H9 (cell line): ENCODE results near the gene EFCAB12. TPM values are rescaled to one million over a fixed set of nuclear protein-coding genes. Genes with fewer than 3 reads are reported as not detected.

Source experiments
- DNase-seq: peaks from one replicate; pipeline ENCODE4 v3.0.0-alpha.2; 2017
- H2AFZ ChIP-seq: one replicate; pipeline ENCODE4 v1.6.1; 2013; ENCODE audit warnings: mild to moderate bottlenecking, low read length, control low read depth, moderate library complexity
- H2AK5ac ChIP-seq: 2 replicates; pipeline ENCODE4 v1.6.1; 2013; ENCODE audit warnings: low read length, control low read depth, mixed read lengths; ENCODE audit not compliant: insufficient read length
- H2BK120ac ChIP-seq: one replicate; pipeline ENCODE4 v1.6.1; 2013; ENCODE audit warnings: low read depth, mild to moderate bottlenecking, low read length, control low read depth, inconsistent platforms; ENCODE audit not compliant: poor library complexity, severe bottlenecking
- H2BK12ac ChIP-seq: 2 replicates; pipeline ENCODE4 v1.6.1; 2013; ENCODE audit warnings: low read length, control low read depth, mixed read lengths, low read depth; ENCODE audit not compliant: insufficient read length
- H2BK15ac ChIP-seq: 2 replicates; pipeline ENCODE4 v1.6.1; 2013; ENCODE audit warnings: low read depth, low read length, control low read depth
- H2BK20ac ChIP-seq: one replicate; pipeline ENCODE4 v1.6.1; 2013; ENCODE audit warnings: low read depth, mild to moderate bottlenecking, low read length, control low read depth, inconsistent platforms; ENCODE audit not compliant: poor library complexity, severe bottlenecking
- H2BK5ac ChIP-seq: 2 replicates; pipeline ENCODE4 v1.6.1; 2013; ENCODE audit warnings: low read length, control low read depth, mixed read lengths; ENCODE audit not compliant: insufficient read length
- H3K14ac ChIP-seq: 2 replicates; pipeline ENCODE4 v1.6.1; 2013; ENCODE audit warnings: low read length, control low read depth; ENCODE audit not compliant: insufficient read depth
- H3K18ac ChIP-seq: 2 replicates; pipeline ENCODE4 v1.6.1; 2013; ENCODE audit warnings: low read depth, mild to moderate bottlenecking, mixed read lengths, low read length, control low read depth; ENCODE audit not compliant: insufficient read length
- H3K23ac ChIP-seq: 2 replicates; pipeline ENCODE4 v1.6.1; 2013; ENCODE audit warnings: low read length, control low read depth, mixed read lengths, low read depth; ENCODE audit not compliant: insufficient read length
- H3K23me2 ChIP-seq: 2 replicates; pipeline ENCODE4 v1.6.1; 2013; ENCODE audit warnings: low read depth, mild to moderate bottlenecking, mixed read lengths, low read length, control low read depth; ENCODE audit not compliant: insufficient read length, poor library complexity, severe bottlenecking
- H3K27ac ChIP-seq: 2 replicates; pipeline ENCODE4 v1.5.1; 2013; ENCODE audit warnings: low read length, control low read depth, mixed read lengths, low read depth; ENCODE audit not compliant: insufficient read length
- H3K27me3 ChIP-seq: 2 replicates; pipeline ENCODE4 v1.6.1; 2013; ENCODE audit warnings: low read length, control low read depth, inconsistent platforms; ENCODE audit not compliant: insufficient read depth
- H3K4ac ChIP-seq: 2 replicates; pipeline ENCODE4 v1.6.1; 2013; ENCODE audit warnings: low read depth, mild to moderate bottlenecking, control low read depth, inconsistent platforms, low read length, moderate library complexity
- H3K4me1 ChIP-seq: 2 replicates; pipeline ENCODE4 v1.6.1; 2013; ENCODE audit warnings: low read length, control low read depth, inconsistent platforms; ENCODE audit not compliant: insufficient read depth
- H3K4me2 ChIP-seq: 2 replicates; pipeline ENCODE4 v1.6.1; 2013; ENCODE audit warnings: low read length, control low read depth, mixed read lengths; ENCODE audit not compliant: insufficient read length, insufficient read depth
- H3K56ac ChIP-seq: 2 replicates; pipeline ENCODE4 v1.6.1; 2013; ENCODE audit warnings: low read depth, mild to moderate bottlenecking, mixed read lengths, low read length, control low read depth; ENCODE audit not compliant: insufficient read length
- H3K79me1 ChIP-seq: 2 replicates; pipeline ENCODE4 v1.6.1; 2013; ENCODE audit warnings: low read depth, mild to moderate bottlenecking, moderate library complexity, low read length, control low read depth, inconsistent platforms; ENCODE audit not compliant: insufficient read depth, poor library complexity, severe bottlenecking
- H3K79me2 ChIP-seq: 2 replicates; pipeline ENCODE4 v1.6.1; 2013; ENCODE audit warnings: low read length, control low read depth, inconsistent platforms; ENCODE audit not compliant: insufficient read depth
- H3K9ac ChIP-seq: 2 replicates; pipeline ENCODE4 v1.6.1; 2013; ENCODE audit warnings: low read length, control low read depth, mixed read lengths; ENCODE audit not compliant: insufficient read length; ENCODE audit errors: extremely low read depth
- H3K9me3 ChIP-seq: one replicate; pipeline ENCODE4 v1.6.1; 2013; ENCODE audit warnings: low read depth, low read length, inconsistent platforms; ENCODE audit not compliant: control insufficient read depth
- H3T11ph ChIP-seq: one replicate; pipeline ENCODE4 v1.6.1; 2013; ENCODE audit warnings: mild to moderate bottlenecking, low read length, control low read depth, inconsistent platforms
- H4K20me1 ChIP-seq: one replicate; pipeline ENCODE4 v1.6.1; 2013; ENCODE audit not compliant: control insufficient read depth, insufficient read length, insufficient read depth
- H4K5ac ChIP-seq: 2 replicates; pipeline ENCODE4 v1.6.1; 2013; ENCODE audit warnings: low read depth, mild to moderate bottlenecking, mixed read lengths, low read length, control low read depth; ENCODE audit not compliant: insufficient read length
- H4K8ac ChIP-seq: replicated peaks from 2 replicates; pipeline ENCODE4 v1.6.1; 2013; ENCODE audit warnings: low read length, control low read depth, mixed read lengths, low read depth; ENCODE audit not compliant: insufficient read length
- H4K91ac ChIP-seq: 2 replicates; pipeline ENCODE4 v1.6.1; 2013; ENCODE audit warnings: low read depth, mild to moderate bottlenecking, moderate library complexity, mixed read lengths, low read length, control low read depth; ENCODE audit not compliant: insufficient read length
- H3K27ac Mint-ChIP-seq, 3 experiments: 2 replicates in 2 of 3; 3 replicates in 1 of 3; pipeline ENCODE4 v1.8.0; 2020 to 2021; ENCODE audit warnings: mixed read lengths in 3 of 3, mild to moderate bottlenecking in 1 of 3, moderate library complexity in 1 of 3
- H3K27me3 Mint-ChIP-seq: 2 replicates; pipeline ENCODE4 v1.8.0; 2021; ENCODE audit warnings: low read depth, mild to moderate bottlenecking, moderate library complexity, mixed read lengths
- H3K36me3 Mint-ChIP-seq, 3 experiments: 2 replicates in 2 of 3; 3 replicates in 1 of 3; pipeline ENCODE4 v1.8.0; 2020 to 2021; ENCODE audit warnings: low read depth in 3 of 3, mixed read lengths in 3 of 3; ENCODE audit not compliant: insufficient read depth in 1 of 3
- H3K4me1 Mint-ChIP-seq, 2 experiments: 2 replicates each; pipeline ENCODE4 v1.8.0; 2020; ENCODE audit warnings: mixed read lengths in 2 of 2
- H3K4me3 Mint-ChIP-seq, 2 experiments: 2 replicates in 1 of 2; 3 replicates in 1 of 2; pipeline ENCODE4 v1.8.0; 2020 to 2021; ENCODE audit warnings: mild to moderate bottlenecking in 2 of 2, mixed read lengths in 2 of 2, moderate library complexity in 1 of 2
- H3K9me3 Mint-ChIP-seq, 2 experiments: 2 replicates in 1 of 2; 3 replicates in 1 of 2; pipeline ENCODE4 v1.8.0; 2020; ENCODE audit warnings: mild to moderate bottlenecking in 2 of 2, mixed read lengths in 2 of 2, moderate library complexity in 1 of 2
- CTCF ChIP-seq: fragments of 200-600 bp; sonication (generic); conservative IDR thresholded peaks from 3 replicates; pipeline ENCODE4 v1.8.0; 2021; ENCODE audit warnings: antibody characterized with exemption, mild to moderate bottlenecking
- WGBS: extraction: QIAGEN DNeasy Blood & Tissue Kit; methylation state at CpG from one replicate; pipeline ENCODE4 v1.1.7; 2013; ENCODE audit warnings: missing lambda C conversion rate, low lambda C conversion rate, mixed read lengths; ENCODE audit not compliant: insufficient read length; ENCODE audit errors: extremely low coverage; 5-methylcytosine and 5-hydroxymethylcytosine counted together
- total RNA-seq: library from RNA; stranded (reverse); gene quantifications from 2 replicates; pipeline ENCODE4 v1.2.1, GENCODE V29; 2021

Gene EFCAB12
- total RNA-seq, 1 experiment from 2014 or later, result 0.28 TPM

- no peak overlapping the region for H2BK12ac ChIP-seq
- Mint-ChIP-seq H3K27me3 (no peaks in the 10 kb centered on the region; the same call in 1 of the 2 replicates), H3K36me3 (no peaks in the 10 kb centered on the region; a peak in 1 of 7 replicates), H3K9me3 (no peaks in the 10 kb centered on the region), H3K4me3 (no peak overlapping the region), H3K4me1 (peaks cover 13 to 15% of the 10 kb centered on the region in 2 experiments), H3K27ac (no peak overlapping the region)
- no peak overlapping the region for H2BK120ac ChIP-seq
- H4K8ac ChIP-seq, result no peak overlapping the region
- no peak overlapping the region for H3K4ac ChIP-seq
- no peak overlapping the region for H4K5ac ChIP-seq
- no peak overlapping the region for H3K27ac ChIP-seq
- no peaks in the 10 kb centered on the region for H4K20me1 ChIP-seq
- no peak overlapping the region for H4K91ac ChIP-seq
- H2BK15ac ChIP-seq, result no peak overlapping the region
- no peak overlapping the region for H3K4me2 ChIP-seq
- peaks cover 5% of the 10 kb centered on the region; the same call in 1 of the 2 replicates for H3K4me1 ChIP-seq
- H2AK5ac ChIP-seq, result no peak overlapping the region
- peaks cover 15% of the 10 kb centered on the region; the same call in 1 of the 2 replicates for H3K79me2 ChIP-seq
- no peak for DNase-seq
- no peaks in the 10 kb centered on the region for H3K27me3 ChIP-seq
- H3K23ac ChIP-seq, result no peak overlapping the region
- no peak overlapping the region for H2BK5ac ChIP-seq
- no peak overlapping the region for H3K18ac ChIP-seq
- H3K23me2 ChIP-seq, result peaks cover 5% of the 10 kb centered on the region
- no peak overlapping the region for H2BK20ac ChIP-seq
- no peak overlapping the region for H3K14ac ChIP-seq
- no peak overlapping the region for H3K56ac ChIP-seq
- no peaks in the 10 kb centered on the region for H3K9me3 ChIP-seq
- no peak overlapping the region for H2AFZ ChIP-seq
- no CpG with 5 or more reads among the region's 7 CpGs for WGBS
- TF ChIP-seq CTCF, result no peak
- H3K79me1 ChIP-seq, result peaks cover 8% of the 10 kb centered on the region
- H3K9ac ChIP-seq, result no peak overlapping the region
- H3T11ph ChIP-seq, result no peak overlapping the region
Observed at GRCh38 chr3:129402210-129402609, 26.2 kb downstream of the EFCAB12 start.
